PC-3 (cell line): ENCODE data around the gene CASKIN2. TPM values are rescaled to one million over a fixed set of nuclear protein-coding genes. Genes with fewer than 3 reads are reported as not detected.

ENCODE experiments used
- ATAC-seq: fragments of 200-7000 bp; cut with Tn5 transposase; 2 replicates; pipeline ENCODE4 v1.9.1; 2020; ENCODE audit warnings: mild to moderate bottlenecking, moderate library complexity
- BruUV-seq: library from RNA; stranded (reverse); fragments of 400-500 nt; replicated peaks from 2 replicates; lab custom pipeline; 2021; lab: Mats Ljungman, UMichigan
- CTCF ChIA-PET: fragments of 300-600 bp; sonication (Branson Sonifier 250); formaldehyde crosslinking; loops from one replicate; lab custom pipeline; 2022; ENCODE audit warnings: antibody characterized with exemption; lab: Charles Lee
- POLR2A ChIA-PET: fragments of 300-600 bp; sonication (Branson Sonifier 250); formaldehyde crosslinking; loops from one replicate; lab custom pipeline; 2022; ENCODE audit warnings: antibody characterized with exemption; ENCODE audit not compliant: unreplicated experiment; lab: Charles Lee
- DNase-seq: peaks from one replicate; pipeline ENCODE4 v3.0.0-alpha.2; 2015
- H2AFZ ChIP-seq: fragments of 300-600 bp; sonication (generic); 2 replicates; pipeline ENCODE4 v1.6.0; 2016; ENCODE audit warnings: antibody characterized with exemption, low read length
- H3F3A ChIP-seq: fragments of 300-600 bp; sonication (generic); one replicate; pipeline ENCODE4 v1.6.0; 2017; ENCODE audit warnings: antibody characterized with exemption, low read length, control low read depth, mild to moderate bottlenecking; ENCODE audit not compliant: unreplicated experiment
- H3K27ac ChIP-seq: fragments of 300-600 bp; sonication (generic); 2 replicates; pipeline ENCODE4 v1.5.1; 2016; ENCODE audit warnings: mild to moderate bottlenecking, low read length
- H3K27me3 ChIP-seq: fragments of 300-600 bp; sonication (generic); 2 replicates; pipeline ENCODE4 v1.6.1; 2016; ENCODE audit warnings: low read length, mixed read lengths
- H3K36me3 ChIP-seq: fragments of 300-600 bp; sonication (generic); 2 replicates; pipeline ENCODE4 v1.6.1; 2016; ENCODE audit warnings: low read depth, mixed run types, low read length, mixed read lengths
- H3K4me1 ChIP-seq: fragments of 300-600 bp; sonication (generic); 2 replicates; pipeline ENCODE4 v1.5.1; 2016; ENCODE audit warnings: low read length; ENCODE audit not compliant: insufficient read depth
- H3K4me2 ChIP-seq: fragments of 300-600 bp; sonication (generic); 2 replicates; pipeline ENCODE4 v1.6.0; 2016; ENCODE audit warnings: low read length
- H3K4me3 ChIP-seq: fragments of 300-600 bp; sonication (generic); 2 replicates; pipeline ENCODE4 v1.5.1; 2016; ENCODE audit warnings: mild to moderate bottlenecking, low read length, mixed read lengths
- H3K79me2 ChIP-seq: fragments of 300-600 bp; sonication (generic); 2 replicates; pipeline ENCODE4 v1.6.1; 2017; ENCODE audit warnings: low read length, mixed read lengths
- H3K9ac ChIP-seq: fragments of 300-600 bp; sonication (generic); 2 replicates; pipeline ENCODE4 v1.6.0; 2016; ENCODE audit warnings: mild to moderate bottlenecking, low read length
- H3K9me2 ChIP-seq: fragments of 300-600 bp; sonication (generic); replicated peaks from 2 replicates; pipeline ENCODE4 v1.6.1; 2016; ENCODE audit warnings: mixed run types, low read length, mixed read lengths
- H3K9me3 ChIP-seq: fragments of 300-600 bp; sonication (generic); 2 replicates; pipeline ENCODE4 v1.6.1; 2016; ENCODE audit warnings: low read length, mixed read lengths
- H4K20me1 ChIP-seq: fragments of 300-600 bp; sonication (generic); 2 replicates; pipeline ENCODE4 v1.6.1; 2016; ENCODE audit warnings: low read length, mixed read lengths
- EZH2 ChIP-seq: fragments of 300-600 bp; sonication (generic); IDR thresholded peaks from one replicate; pipeline ENCODE4 v1.6.1; 2017; ENCODE audit warnings: antibody characterized with exemption, mild to moderate bottlenecking, low read length; ENCODE audit not compliant: unreplicated experiment
- EZH2phosphoT487 ChIP-seq: fragments of 300-600 bp; sonication (generic); IDR thresholded peaks from 2 replicates; pipeline ENCODE4 v1.6.1; 2018; ENCODE audit warnings: mild to moderate bottlenecking, antibody characterized with exemption, low read length, borderline replicate concordance
- intact Hi-C: fragments of 100-400 bp; cut with micrococcal nuclease; formaldehyde crosslinking; loops from 2 replicates; pipeline ENCODE4 v1.9.0; 2023
- total RNA-seq: library from RNA; depleted of rRNA; stranded (reverse); fragments of >200 nt; gene quantifications from 2 replicates; pipeline ENCODE4 v1.2.3, GENCODE V29; 2014
- TF ChIP-seq, protein P1 (sequence below): fragments of 300-600 bp; sonication (generic); conservative IDR thresholded peaks from 2 replicates; pipeline ENCODE4 v1.5.1; 2017; ENCODE audit warnings: antibody characterized with exemption, low read depth, mild to moderate bottlenecking, low read length

CASKIN2 gene
- total RNA-seq, 1 experiment from 2014 or later: 22.0 TPM

DNA sequence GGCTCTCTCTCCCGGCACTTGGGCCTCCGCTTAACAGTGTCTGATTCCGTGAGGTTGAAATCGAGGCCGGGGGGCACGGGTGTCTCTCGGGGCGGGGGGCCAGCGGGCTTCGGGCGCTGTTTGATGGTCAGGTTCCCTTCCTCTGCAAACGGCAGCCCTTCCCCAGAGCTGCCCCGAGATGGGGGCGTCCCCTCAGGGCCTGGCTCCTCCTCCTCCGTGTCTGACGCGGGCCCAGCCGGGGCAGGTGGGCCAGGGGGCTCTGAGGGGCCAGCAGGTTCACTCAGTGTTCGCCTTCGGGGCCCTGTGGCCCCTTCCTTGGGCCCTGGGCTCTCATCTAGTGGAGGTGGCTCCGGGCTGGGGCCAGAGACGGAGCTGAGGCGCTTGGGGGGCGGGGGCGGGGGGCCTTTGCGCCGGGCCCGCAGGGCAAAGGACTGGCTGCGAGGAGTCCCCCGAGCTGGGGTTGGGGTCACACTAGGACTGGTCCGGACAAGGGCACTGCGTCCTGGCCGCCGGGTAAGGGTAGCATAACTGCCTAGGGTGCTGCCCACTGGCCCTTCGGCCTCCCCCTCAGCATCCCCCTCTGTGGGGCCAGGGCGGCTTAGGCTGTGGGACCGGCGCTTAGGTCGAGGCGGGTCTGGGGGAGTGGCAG lies 13.1 kb downstream of the CASKIN2 start:
- Histone ChIP-seq H3K9me3 (no peaks in the 10 kb centered on the region), H3K79me2 (no peaks in the 10 kb centered on the region), H3K4me1 (no peaks in the 10 kb centered on the region), H4K20me1 (no peaks in the 10 kb centered on the region), H3K27ac (no peak overlapping the region), H3K4me3 (no peak overlapping the region), H3K9ac (no peak overlapping the region), H2AFZ (no peak overlapping the region), H3F3A (no peaks in the 10 kb centered on the region), H3K4me2 (no peak overlapping the region), H3K36me3 (peaks cover 26% of the 10 kb centered on the region; the same call in 1 of the 2 replicates), H3K27me3 (no peaks in the 10 kb centered on the region), H3K9me2 (no peaks in the 10 kb centered on the region)
- ATAC-seq (no peak), DNase-seq (no peak)
- intact Hi-C loops: no loop called here
- POLR2A ChIA-PET: no interaction called here
- CTCF ChIA-PET: interaction anchor here (0.5 kb wide), 1 partner anchor 188 kb away, joined by 3 read pairs; no protein-coding TSS in a partner anchor
- no TSS peak for BruUV-seq
- TF ChIP-seq EZH2phosphoT487 (no peak), EZH2 (no peak)
- TF ChIP-seq, protein P1, sequence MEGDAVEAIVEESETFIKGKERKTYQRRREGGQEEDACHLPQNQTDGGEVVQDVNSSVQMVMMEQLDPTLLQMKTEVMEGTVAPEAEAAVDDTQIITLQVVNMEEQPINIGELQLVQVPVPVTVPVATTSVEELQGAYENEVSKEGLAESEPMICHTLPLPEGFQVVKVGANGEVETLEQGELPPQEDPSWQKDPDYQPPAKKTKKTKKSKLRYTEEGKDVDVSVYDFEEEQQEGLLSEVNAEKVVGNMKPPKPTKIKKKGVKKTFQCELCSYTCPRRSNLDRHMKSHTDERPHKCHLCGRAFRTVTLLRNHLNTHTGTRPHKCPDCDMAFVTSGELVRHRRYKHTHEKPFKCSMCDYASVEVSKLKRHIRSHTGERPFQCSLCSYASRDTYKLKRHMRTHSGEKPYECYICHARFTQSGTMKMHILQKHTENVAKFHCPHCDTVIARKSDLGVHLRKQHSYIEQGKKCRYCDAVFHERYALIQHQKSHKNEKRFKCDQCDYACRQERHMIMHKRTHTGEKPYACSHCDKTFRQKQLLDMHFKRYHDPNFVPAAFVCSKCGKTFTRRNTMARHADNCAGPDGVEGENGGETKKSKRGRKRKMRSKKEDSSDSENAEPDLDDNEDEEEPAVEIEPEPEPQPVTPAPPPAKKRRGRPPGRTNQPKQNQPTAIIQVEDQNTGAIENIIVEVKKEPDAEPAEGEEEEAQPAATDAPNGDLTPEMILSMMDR: no peak

DNA sequence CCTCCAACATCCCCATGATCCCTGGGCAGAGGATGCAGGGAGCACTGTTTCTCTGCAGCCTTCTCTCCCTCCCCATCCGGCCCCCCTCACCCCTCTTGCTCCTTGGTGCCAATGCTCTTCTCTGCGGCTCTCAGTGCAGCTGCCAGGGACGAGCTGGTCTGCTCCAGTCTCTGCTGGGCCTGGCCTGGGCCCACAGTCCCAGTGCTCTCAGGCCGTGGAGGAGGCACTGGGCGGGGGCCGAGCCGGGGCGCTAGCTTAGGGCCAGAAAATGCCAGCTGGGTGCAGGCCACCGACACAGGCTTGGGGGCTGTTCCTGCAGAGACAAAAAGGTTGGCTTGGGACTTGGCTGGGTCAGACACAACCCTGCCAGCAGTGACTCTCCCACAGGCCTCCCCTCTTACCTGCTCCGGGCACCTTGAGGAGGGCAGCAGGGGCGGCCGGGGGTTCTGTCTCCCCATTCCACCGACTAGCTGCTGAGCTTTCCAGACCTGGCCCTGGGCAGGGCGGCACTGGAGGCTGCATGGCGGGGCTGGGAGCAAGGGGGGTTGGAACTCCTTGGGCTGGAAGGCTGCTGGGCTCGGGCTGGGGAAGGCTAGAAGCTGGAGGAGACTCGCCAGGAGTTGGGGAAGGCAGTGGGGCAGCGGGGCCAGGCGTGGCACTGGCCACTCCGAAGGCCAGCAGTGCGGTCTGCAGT lies 13.8 kb downstream of the CASKIN2 start:
- H3K9ac ChIP-seq: no peak overlapping the region
- TF ChIP-seq EZH2 (no peak), EZH2phosphoT487 (no peak)
- TF ChIP-seq, protein P1: no peak
- H3K9me2 ChIP-seq: no peaks in the 10 kb centered on the region
- H3K36me3 ChIP-seq: peaks cover 25% of the 10 kb centered on the region; the same call in 1 of the 2 replicates
- no peaks in the 10 kb centered on the region for H3K4me1 ChIP-seq
- CTCF ChIA-PET: interaction anchor here (0.5 kb wide), 1 partner anchor 188 kb away, joined by 3 read pairs; no protein-coding TSS in a partner anchor
- BruUV-seq: no TSS peak
- H2AFZ ChIP-seq: no peak overlapping the region
- DNase-seq (no peak), ATAC-seq (no peak)
- POLR2A ChIA-PET: no interaction called here
- H3K27me3 ChIP-seq: no peaks in the 10 kb centered on the region
- H3K27ac ChIP-seq: no peak overlapping the region
- H3K4me2 ChIP-seq: no peak overlapping the region
- no peaks in the 10 kb centered on the region for H3F3A ChIP-seq
- no peaks in the 10 kb centered on the region for H4K20me1 ChIP-seq
- H3K9me3 ChIP-seq: no peaks in the 10 kb centered on the region
- intact Hi-C loops: no loop called here
- no peak overlapping the region for H3K4me3 ChIP-seq
- H3K79me2 ChIP-seq: no peaks in the 10 kb centered on the region
